HG03175 (cell line): ENCODE measurements around the gene ARR3.
"Not testable (repeated sequence)": the region's sequence is repeated elsewhere in the genome, so short reads cannot be mapped to it uniquely, and the experiment has no call there.

Experiments
- ATAC-seq: cut with Tn5 transposase; IDR thresholded peaks from one replicate; pipeline ENCODE4 v1.9.1; 2021; ENCODE audit warnings: mild to moderate bottlenecking, moderate library complexity; ENCODE audit not compliant: unreplicated experiment

The ARR3 gene

GRCh38 chrX:70268034-70268433 lies at the start of gene ARR3:
Gene ARR3 (plus strand): TSS chrX:70268334. CDS start chrX:70269386, 1,052 bp downstream.
- no peak for ATAC-seq

DNA sequence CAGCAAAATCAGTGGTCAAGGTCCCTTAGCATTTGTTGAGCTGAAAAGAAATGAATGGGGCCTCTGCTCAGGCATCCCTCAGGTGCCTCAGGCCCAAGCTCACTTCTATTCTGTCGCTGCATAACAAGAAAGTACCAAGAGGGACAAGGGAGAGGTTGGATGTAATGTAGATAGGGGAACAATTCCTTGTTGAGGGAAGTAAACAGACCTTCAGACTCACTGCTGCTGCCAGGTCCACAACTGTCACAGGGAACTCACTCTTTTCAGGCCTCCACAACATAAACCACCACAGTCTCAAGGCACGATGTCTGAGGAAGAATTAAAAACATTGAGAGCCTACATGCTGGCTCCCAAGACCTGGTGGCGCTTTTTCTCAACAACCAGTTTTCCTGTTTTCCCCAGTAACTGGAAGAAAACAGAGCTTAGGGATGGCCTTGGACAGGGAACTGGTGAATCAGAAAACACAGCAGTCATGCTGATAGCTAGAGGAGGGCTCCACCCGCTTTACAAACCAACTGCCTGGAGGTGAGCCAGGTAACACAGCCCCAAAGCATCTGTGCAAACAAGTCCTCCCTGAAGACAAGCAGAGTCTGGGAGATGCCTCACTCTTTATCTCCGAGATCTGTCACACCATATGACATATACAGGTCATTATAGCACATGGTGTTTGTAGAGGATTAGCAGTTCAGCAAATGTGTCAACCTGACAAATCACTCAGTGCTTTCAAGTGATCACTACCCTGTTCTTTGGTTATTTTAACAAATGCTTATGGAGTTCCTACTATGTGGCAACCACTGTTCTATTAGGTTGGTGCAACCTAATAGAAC lies 48.0 kb upstream of the ARR3 start:
- no peak for ATAC-seq

DNA sequence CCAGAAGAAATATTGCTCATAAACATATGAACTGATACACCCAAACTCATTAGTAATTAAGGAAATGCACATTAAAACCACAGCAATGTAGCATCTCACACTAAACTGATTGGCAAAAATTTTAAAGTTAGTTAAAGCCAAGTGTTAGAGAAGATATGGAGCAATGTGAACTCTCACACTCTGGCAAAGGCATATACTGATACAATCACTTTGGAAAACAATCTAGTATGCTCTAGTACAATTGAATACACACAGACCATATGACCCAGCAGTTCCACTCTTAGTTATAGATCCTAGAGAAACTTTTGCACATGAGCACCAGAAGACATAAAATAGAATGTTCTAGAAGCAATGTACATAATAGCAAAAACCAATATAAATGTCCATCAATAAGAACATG lies 42.1 kb upstream of the ARR3 start:
- ATAC-seq, result no peak

- ATAC-seq, result no peak
Observed at GRCh38 chrX:70226687-70227086, 41.4 kb upstream of the ARR3 start.

GRCh38 chrX:70231666-70232065 lies 36.5 kb upstream of the ARR3 start:
- ATAC-seq, result no peak

- ATAC-seq, result no peak
Observed at GRCh38 chrX:70234355-70234754, 33.8 kb upstream of the ARR3 start, which contains the start of gene AWAT1. Gene AWAT1 (plus strand): TSS chrX:70234655. CDS start chrX:70234696, 41 bp downstream.

- ATAC-seq, result no peak
Observed at GRCh38 chrX:70240751-70241150, 27.4 kb upstream of the ARR3 start.

- ATAC-seq, result no peak
Observed at GRCh38 chrX:70241501-70241900, 26.6 kb upstream of the ARR3 start.

DNA sequence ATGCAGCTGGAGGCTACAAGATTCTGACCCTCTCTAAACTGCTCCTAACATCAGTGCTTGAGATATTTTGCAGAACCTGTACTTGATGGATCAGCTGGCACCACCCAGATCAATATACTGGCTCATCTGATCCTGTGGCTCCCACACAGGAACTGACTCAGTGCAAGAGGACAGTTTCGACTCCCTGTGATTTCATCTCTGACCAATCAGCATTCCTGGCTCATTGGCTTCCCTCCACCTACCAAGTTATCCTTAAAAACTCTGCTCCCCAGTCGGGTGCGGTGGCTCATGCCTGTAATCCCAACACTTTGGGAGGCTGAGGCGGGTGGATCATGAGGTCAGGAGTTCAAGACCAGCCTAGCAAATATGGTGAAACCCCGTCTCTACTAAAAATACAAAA lies 24.5 kb upstream of the ARR3 start:
- not testable (repeated sequence) for ATAC-seq

DNA sequence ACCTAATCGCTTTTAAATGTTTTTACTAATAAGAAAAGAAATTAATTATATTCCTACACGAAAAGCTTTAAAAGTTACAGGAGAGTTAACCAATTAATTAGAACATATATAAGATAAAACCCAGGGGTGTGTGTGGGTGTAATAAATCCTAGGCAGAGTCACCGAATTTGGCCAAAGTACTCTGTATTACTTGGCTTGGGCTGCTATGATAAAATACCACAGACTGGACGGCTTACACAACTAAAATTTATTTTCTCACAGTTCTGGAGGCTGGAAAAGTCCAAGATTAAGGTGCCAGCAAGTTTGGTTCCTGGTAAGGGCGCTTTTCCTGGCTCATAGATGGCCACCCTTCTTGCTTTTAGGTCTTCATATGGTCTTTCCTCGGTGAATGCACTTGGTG lies 23.3 kb upstream of the ARR3 start:
- no peak for ATAC-seq

- ATAC-seq, result no peak
Observed at GRCh38 chrX:70247252-70247651, 20.9 kb upstream of the ARR3 start.

GRCh38 chrX:70252491-70252890 lies 15.6 kb upstream of the ARR3 start:
- ATAC-seq, result no peak

GRCh38 chrX:70253377-70254062 lies 14.6 kb upstream of the ARR3 start:
- ATAC-seq, result no peak

DNA sequence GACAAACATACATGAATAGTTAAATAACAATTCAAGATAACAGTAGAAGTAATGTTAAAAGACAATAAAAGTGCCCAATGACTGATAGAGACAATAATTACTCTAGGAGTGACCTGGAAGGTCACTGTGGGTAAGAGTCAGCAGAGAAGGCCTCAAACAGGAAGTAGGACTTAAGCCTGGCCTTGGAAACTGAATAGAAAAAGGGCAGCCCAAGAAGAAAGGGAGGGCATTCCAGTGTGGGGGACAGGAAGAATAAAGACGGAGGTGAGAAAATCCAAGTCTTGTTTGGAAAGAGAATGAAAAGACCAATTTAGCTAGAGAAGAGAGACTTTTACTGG lies 14.1 kb upstream of the ARR3 start:
- ATAC-seq, result no peak

DNA sequence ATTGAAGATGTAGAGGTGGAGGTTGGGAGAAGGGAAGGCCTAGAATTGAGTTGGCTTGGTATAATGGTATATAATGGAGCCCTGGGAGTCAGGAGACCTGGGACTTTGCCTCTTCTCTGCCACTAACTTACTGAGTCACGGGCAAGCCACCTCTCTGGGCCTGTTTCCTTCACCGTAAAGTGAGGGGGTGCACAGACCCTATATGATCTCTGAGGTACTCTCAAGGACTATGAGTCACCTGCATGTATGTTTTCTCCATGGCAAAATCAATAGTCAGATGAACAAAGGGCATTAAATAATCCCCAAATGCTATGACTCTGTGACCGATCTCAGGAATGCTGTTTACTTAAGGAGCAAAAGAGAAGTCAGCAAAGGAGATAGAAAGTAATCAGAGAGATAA lies 13.2 kb upstream of the ARR3 start:
- ATAC-seq, result no peak

DNA sequence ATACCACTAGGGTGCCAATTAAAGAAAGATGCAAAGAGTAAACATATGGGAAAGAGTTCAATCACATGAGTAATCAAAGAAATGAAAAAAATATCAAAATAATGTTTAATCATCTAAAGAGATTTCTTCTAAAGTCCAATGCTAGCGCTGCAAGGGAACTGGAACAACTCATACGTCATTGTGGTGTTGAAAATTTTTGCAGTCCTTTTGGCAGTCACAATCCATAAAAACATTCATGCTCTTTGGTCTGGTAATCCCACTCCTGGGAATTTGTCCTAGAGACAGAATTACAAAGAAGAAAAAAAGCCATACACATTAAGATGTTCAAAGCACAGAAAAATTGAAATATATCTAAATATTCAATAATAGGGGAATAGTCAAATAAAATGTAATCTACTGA lies 12.7 kb upstream of the ARR3 start:
- ATAC-seq, result no peak

- ATAC-seq, result no peak
Observed at GRCh38 chrX:70257423-70258288, 10.5 kb upstream of the ARR3 start.

DNA sequence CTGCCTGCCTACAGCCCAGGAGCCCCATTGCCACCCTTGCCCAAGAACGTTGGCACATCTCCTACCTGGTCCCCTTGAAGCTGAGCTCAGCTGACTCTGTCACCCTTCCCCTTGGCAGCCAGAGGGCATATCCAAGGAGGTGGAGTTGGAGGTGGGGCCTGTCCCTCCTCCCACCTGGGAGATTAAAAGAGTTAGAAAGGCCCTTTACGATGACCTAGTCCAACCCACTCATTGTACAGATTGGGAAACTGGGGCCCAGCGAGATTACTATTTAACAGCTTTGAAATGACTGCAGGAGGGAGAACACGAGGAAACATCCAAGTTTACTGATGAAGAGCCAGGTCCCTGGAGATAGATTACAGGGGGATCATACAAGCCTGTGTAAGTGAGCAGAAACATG lies 8.0 kb upstream of the ARR3 start, which contains the start of gene P2RY4:
TSS of gene P2RY4 (minus strand) at position 101 of the 400 bp plus-strand sequence. CDS start 580 bp downstream, outside the sequence.
- no peak for ATAC-seq

DNA sequence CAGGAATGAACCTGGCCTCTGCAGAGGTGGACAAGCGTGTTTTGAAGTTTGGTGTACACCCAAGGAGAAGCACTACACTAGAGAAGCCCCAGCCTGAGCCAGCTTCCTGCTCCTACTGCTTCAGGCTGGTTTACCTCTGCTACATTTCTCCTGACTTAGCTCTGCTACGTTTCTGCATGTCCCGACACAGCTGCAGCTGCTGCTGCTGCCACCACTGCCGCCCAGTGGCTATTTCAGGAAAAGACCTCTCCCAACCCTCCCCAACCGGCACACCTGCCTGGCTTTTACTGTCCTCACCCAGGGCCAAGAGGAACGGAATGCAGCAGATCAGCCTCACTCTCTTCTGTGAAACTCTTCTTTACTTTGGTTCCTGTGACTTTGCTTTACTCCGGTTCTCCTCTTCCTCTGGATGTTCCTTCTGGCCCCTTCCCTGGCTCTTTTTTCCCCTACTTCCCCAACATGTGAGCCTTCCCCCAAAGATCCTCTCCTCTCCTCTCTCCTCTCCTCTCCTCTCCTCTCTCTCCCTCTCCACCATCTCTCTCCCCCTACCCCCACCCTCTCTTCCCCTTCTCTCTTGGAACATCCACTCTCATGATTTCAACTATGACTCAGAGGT lies 5.1 kb upstream of the ARR3 start:
- no peak for ATAC-seq

- ATAC-seq, result no peak
Observed at GRCh38 chrX:70264784-70265183, 3.4 kb upstream of the ARR3 start.

GRCh38 chrX:70274029-70274428 lies 5.9 kb downstream of the ARR3 start:
- not testable (repeated sequence) for ATAC-seq
